GM21786 (cell line): ENCODE measurements around the gene SPOPL.

Source experiments
- ATAC-seq: cut with Tn5 transposase; IDR thresholded peaks from one replicate; pipeline ENCODE4 v1.9.1; 2021; ENCODE audit not compliant: unreplicated experiment

The SPOPL gene

GRCh38 chr2:138596403-138596802 lies 94.8 kb downstream of the SPOPL start:
- ATAC-seq, result no peak

- ATAC-seq, result no peak
Measured at GRCh38 chr2:138600732-138601457, 99.3 kb downstream of the SPOPL start.

- ATAC-seq, result no peak
Measured at GRCh38 chr2:138601458-138602165, 100.0 kb downstream of the SPOPL start.

GRCh38 chr2:138602166-138602460 lies 100.5 kb downstream of the SPOPL start:
- ATAC-seq, result no peak

- ATAC-seq, result no peak
Measured at GRCh38 chr2:138607746-138608145, 106.2 kb downstream of the SPOPL start.

- ATAC-seq, result no peak
Measured at GRCh38 chr2:138609446-138609845, 107.9 kb downstream of the SPOPL start.

- no peak for ATAC-seq
Measured at GRCh38 chr2:138610201-138610953, 108.8 kb downstream of the SPOPL start.

- ATAC-seq, result no peak
Measured at GRCh38 chr2:138615257-138615656, 113.7 kb downstream of the SPOPL start.

- ATAC-seq, result no peak
Measured at GRCh38 chr2:138617026-138617425, 115.5 kb downstream of the SPOPL start.

GRCh38 chr2:138618971-138619370 lies 117.4 kb downstream of the SPOPL start:
- ATAC-seq, result no peak

GRCh38 chr2:138620431-138620830 lies 118.9 kb downstream of the SPOPL start:
- ATAC-seq, result no peak

GRCh38 chr2:138621139-138621538 lies 119.6 kb downstream of the SPOPL start:
- no peak for ATAC-seq

GRCh38 chr2:138622613-138623012 lies 121.0 kb downstream of the SPOPL start:
- peak; percentile 67 for ATAC-seq
